GM21423 (cell line): ENCODE measurements around the gene CPA4.

Experiments
- ATAC-seq: cut with Tn5 transposase; IDR thresholded peaks from one replicate; pipeline ENCODE4 v1.9.1; 2021; ENCODE audit warnings: mild to moderate bottlenecking, moderate library complexity; ENCODE audit not compliant: unreplicated experiment

The CPA4 gene

GRCh38 chr7:130362251-130362816 is 69.4 kb downstream of the CPA4 start:
- ATAC-seq: no peak

- no peak for ATAC-seq
Measured at GRCh38 chr7:130363026-130363847, 70.3 kb downstream of the CPA4 start.

- ATAC-seq: no peak
Measured at GRCh38 chr7:130364451-130364850, 71.5 kb downstream of the CPA4 start.

GRCh38 chr7:130365088-130365487 is 72.1 kb downstream of the CPA4 start:
- ATAC-seq: no peak

DNA sequence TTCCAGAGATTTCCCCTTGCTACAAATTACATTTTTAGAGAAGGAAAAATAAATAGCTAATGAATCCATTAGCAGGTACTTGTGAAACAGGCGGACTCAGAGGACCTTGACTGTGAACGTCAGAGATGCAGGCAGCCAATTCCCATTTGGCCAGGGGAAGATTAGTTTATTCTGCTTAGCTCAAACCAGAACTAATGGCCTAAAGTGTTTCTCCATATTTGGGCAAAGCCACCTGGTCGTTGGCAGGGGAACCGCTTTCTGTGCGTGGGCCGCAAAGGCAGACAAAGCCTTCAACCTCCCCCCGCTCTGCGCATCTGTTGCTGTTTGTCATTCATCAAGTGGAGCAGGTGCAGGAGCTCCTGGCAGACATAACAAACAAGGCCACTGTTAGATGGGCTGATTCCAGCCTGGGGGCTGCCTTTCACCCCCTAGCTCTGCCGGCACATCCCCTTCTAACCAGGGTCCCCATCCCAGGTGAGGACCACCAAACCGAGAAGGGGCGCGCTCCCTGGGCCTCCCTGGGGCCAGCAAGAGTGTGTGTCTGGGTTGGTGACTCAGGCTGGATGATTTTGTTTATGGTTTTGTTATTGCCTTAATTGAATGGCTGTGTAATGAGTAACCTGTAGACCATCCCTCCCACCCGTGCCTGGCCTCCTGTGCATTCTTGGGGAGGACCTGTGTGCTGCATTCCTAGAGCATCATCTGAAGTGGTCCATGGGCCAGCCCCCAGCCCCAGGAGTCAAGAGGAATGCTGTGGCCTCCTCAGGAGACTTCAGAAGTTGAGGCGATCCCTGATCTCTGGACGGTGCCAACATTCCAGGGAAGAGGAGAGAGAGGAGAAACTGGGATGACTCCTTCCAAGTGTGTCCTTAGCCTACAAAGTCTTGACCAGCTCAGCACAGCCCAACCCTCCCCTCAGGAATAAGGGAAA is 72.8 kb downstream of the CPA4 start:
- ATAC-seq: no peak

- ATAC-seq: no peak
Measured at GRCh38 chr7:130366564-130366963, 73.6 kb downstream of the CPA4 start.

- no peak for ATAC-seq
Measured at GRCh38 chr7:130367088-130367755, 74.3 kb downstream of the CPA4 start.

GRCh38 chr7:130367836-130368746 is 75.1 kb downstream of the CPA4 start:
- ATAC-seq: no peak

DNA sequence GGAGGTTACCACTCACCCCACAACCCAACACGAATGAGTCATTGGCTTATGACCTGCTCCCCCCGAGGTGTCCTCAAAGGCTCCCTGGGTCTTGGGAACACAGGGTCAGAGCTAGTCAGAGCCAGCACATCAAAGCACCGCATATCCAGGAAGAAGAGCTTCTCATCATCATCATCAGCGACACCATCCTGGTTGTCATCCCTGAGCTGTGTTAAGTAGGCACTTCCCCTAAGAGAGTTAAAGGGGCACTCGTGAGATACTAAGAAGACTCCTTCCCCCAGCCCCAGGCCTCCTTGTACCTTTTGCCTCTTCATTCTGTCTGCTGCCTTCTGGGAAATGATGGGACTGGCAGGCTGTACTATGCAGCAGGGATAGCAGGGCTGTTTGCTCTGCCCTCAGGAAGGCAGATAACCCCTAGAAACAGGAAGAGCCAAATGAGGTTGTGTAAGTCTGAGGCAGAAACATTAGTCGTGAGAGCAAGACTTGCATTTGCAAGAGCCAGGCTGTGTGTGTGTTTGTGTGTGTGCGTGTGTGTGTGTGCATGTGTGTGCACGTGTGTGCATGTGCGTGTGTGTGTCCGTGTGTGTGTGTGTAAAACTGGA is 76.2 kb downstream of the CPA4 start:
- no peak for ATAC-seq

- no peak for ATAC-seq
Measured at GRCh38 chr7:130369831-130370550, 77.0 kb downstream of the CPA4 start.

- no peak for ATAC-seq
Measured at GRCh38 chr7:130371046-130371445, 78.1 kb downstream of the CPA4 start.

DNA sequence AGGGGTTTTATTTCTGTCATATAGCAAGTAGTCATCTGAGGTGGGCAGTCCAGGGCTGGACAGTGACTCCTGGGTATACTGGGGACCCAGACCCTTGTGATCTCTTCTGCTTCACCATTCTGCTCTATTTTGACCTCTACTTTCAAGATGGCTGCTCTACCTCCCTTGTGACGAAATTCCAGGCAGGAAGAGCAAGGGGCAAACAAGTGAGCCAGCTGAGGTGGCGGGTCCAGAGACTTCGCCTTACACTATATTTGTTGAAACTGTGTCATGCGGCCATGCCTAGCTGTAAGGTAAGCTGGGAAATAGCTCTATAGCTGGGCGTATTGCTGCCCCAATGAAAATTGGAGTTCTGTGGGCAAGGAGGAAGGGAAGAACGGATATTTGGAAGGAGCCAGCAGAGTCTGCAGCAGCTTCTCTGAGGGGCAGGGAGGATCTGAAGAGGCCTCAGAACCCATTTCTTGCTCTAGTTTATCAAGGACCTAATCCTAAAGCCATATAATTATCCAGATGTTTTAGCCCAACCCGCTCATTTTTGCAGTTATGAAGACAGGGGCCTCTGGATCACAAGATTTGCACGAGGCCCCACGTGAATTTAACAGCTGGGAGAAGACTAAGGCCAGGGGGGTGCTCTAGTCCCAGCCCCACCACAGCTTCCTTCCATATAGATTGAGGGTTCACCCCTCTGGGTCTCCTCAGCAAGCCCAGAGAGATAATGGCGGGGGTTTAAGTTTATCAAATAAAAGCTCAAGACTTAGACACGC is 79.6 kb downstream of the CPA4 start:
- ATAC-seq: no peak
